IPS-20b (cell line): ENCODE data around the gene SLC30A7.

Experiments used
- H3K27ac ChIP-seq: one replicate; pipeline ENCODE4 v1.5.1; 2013; ENCODE audit warnings: low read length
- H3K27me3 ChIP-seq: 2 replicates; pipeline ENCODE4 v1.6.1; 2013; ENCODE audit warnings: mild to moderate bottlenecking, low read length, inconsistent platforms; ENCODE audit not compliant: insufficient read depth
- H3K36me3 ChIP-seq: 2 replicates; pipeline ENCODE4 v1.6.1; 2013; ENCODE audit warnings: low read depth, mild to moderate bottlenecking, inconsistent platforms, low read length, moderate library complexity; ENCODE audit not compliant: insufficient read depth
- H3K4me1 ChIP-seq: 2 replicates; pipeline ENCODE4 v1.6.1; 2013; ENCODE audit warnings: mild to moderate bottlenecking, control low read depth, inconsistent platforms, low read length, moderate library complexity; ENCODE audit not compliant: insufficient read depth
- H3K4me3 ChIP-seq: 2 replicates; pipeline ENCODE4 v1.5.1; 2013; ENCODE audit warnings: mild to moderate bottlenecking, low read length, inconsistent platforms
- H3K9ac ChIP-seq: 2 replicates; pipeline ENCODE4 v1.6.1; 2013; ENCODE audit warnings: low read depth, mild to moderate bottlenecking, inconsistent platforms, low read length, moderate library complexity
- H3K9me3 ChIP-seq: 2 replicates; pipeline ENCODE4 v1.6.1; 2013; ENCODE audit warnings: mild to moderate bottlenecking, low read depth, low read length, inconsistent platforms; ENCODE audit not compliant: insufficient read depth

SLC30A7 gene

DNA sequence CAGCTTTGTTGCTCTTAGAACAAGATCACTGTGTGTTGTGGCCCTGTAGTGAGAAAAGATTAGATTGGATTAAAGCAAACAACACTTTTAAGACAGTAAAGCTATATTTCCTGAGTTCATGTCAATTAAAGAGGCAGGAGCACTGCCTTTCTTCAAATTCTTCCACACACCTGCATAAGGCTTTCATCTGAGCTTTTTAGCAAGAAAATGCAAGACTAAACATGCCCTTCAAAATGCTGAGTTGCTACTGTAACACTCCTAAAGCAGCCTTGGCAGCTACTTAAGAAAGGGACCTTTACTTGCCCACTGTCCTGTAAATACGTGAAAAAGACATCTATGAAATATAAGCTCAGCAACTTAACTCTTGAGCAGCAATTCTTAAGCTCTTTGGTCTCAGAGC is 117.9 kb downstream of the SLC30A7 start:
- H3K9ac ChIP-seq: no peak overlapping the region
- no peaks in the 10 kb centered on the region for H3K9me3 ChIP-seq
- no peak overlapping the region for H3K4me3 ChIP-seq
- peaks cover 50% of the 10 kb centered on the region; the same call in 1 of the 2 replicates for H3K36me3 ChIP-seq
- H3K27me3 ChIP-seq: no peaks in the 10 kb centered on the region
- peaks cover 3% of the 10 kb centered on the region; the same call in 1 of the 2 replicates for H3K4me1 ChIP-seq
- no peak overlapping the region for H3K27ac ChIP-seq

GRCh38 chr1:101017448-101017847 is 121.6 kb downstream of the SLC30A7 start:
- no peaks in the 10 kb centered on the region for H3K27me3 ChIP-seq
- no peaks in the 10 kb centered on the region for H3K9me3 ChIP-seq
- H3K4me1 ChIP-seq: peaks cover 3% of the 10 kb centered on the region; the same call in 1 of the 2 replicates
- H3K4me3 ChIP-seq: peak overlapping the region; percentile 20; the same call in 1 of the 2 replicates
- no peak overlapping the region for H3K27ac ChIP-seq
- H3K36me3 ChIP-seq: peaks cover 65% of the 10 kb centered on the region
- peak overlapping the region; percentile 35; the same call in 1 of the 2 replicates for H3K9ac ChIP-seq

DNA sequence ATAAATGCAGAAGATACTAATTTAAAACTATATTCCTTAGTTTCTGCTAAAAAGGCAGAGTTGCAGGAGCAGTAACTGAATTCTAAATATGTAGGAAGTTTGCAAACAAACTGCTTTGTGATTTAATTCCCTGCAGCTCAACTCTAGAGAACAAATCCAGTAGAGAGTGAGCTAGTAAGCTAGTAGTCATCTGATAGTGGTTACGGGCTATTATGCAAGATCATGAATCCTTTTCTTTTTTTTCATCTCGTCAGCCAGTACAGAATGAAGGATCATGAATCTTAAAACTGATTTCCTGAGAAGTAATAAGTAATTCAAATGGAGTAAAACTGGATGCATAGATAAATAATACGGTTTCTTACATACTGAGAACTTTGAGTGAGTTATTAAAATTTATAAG is 126.4 kb downstream of the SLC30A7 start:
- H3K27ac ChIP-seq: no peak overlapping the region
- H3K4me3 ChIP-seq: no peak overlapping the region
- no peaks in the 10 kb centered on the region for H3K27me3 ChIP-seq
- peaks cover 44% of the 10 kb centered on the region for H3K36me3 ChIP-seq
- H3K9me3 ChIP-seq: no peaks in the 10 kb centered on the region
- H3K4me1 ChIP-seq: peaks cover 9% of the 10 kb centered on the region; the same call in 1 of the 2 replicates
- H3K9ac ChIP-seq: no peak overlapping the region; the same call in 1 of the 2 replicates

DNA sequence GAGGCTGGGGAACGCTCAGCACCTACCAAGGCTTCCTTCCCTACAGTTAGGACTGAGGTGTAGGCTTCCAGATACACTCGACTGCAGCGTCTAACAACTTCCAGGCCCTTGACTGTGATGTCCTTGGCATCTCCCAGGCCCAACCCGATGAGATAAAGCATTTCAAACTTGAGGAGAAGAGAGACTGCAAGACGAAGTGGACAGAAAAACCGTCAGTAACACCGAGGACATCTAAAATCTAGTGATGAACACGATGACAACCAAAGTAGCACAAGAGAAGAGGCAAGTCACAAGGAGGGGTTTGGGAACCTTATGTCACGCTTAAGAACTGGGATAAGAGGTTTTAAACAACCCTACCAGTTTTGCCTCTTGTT is 129.4 kb downstream of the SLC30A7 start:
- Histone ChIP-seq H3K27me3 (no peaks in the 10 kb centered on the region), H3K9ac (peak overlapping the region; percentile 88), H3K4me3 (peak overlapping the region; percentile 76), H3K9me3 (no peaks in the 10 kb centered on the region), H3K4me1 (peaks cover 6% of the 10 kb centered on the region; the same call in 1 of the 2 replicates), H3K36me3 (peaks cover 42% of the 10 kb centered on the region), H3K27ac (peak overlapping the region; percentile 19)

DNA sequence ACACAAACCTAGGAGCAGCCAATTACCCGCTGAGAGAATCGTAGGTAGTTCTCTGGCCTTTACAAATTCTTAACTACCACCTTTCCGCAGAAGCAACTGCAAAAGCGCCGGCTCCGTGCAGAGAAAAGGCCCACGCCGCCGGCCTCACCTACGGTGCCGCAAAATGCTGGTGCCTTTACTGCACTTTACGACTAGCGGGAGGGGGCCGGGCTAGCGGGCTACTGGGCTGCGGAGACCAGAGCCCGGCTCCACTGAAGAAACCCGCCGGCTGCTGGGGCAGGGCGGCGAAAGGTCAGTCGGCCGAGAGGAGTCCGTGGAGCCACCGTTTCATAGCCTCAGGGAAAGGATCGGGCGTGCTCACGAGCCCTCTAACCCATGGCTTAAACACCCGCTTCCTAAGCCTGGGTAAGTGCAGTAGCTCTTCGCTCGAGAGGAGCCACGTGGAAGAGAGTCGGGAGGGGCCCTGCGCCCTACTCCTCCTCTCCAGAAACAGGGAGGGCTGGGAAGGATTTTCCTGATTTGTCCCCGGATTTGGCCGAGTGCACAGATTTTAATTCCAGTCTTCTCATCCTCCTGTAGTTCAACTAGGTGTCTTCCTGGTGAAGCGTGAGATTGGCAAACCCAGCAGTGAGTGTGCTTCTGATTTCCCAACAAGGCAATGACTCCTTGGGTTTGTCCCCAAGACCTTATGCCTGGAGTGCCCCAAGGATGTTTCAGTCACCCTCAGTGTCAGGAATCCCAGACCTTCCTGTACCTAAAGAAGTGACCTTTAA is 130.0 kb downstream of the SLC30A7 start, which contains the start of gene DPH5:
Gene DPH5, minus strand, starts transcription at position 128 of the 773 bp plus-strand sequence. CDS start 341 bp downstream, outside the sequence.
- H3K4me1 ChIP-seq: peaks cover 6% of the 10 kb centered on the region; the same call in 1 of the 2 replicates
- peaks cover 37% of the 10 kb centered on the region for H3K36me3 ChIP-seq
- H3K27me3 ChIP-seq: no peaks in the 10 kb centered on the region
- peak within 1 kb of the TSS; percentile 76 for H3K4me3 ChIP-seq
- peak within 1 kb of the TSS; percentile 50 for H3K27ac ChIP-seq
- H3K9ac ChIP-seq: peak within 1 kb of the TSS; percentile 88
- no peaks in the 10 kb centered on the region for H3K9me3 ChIP-seq

DNA sequence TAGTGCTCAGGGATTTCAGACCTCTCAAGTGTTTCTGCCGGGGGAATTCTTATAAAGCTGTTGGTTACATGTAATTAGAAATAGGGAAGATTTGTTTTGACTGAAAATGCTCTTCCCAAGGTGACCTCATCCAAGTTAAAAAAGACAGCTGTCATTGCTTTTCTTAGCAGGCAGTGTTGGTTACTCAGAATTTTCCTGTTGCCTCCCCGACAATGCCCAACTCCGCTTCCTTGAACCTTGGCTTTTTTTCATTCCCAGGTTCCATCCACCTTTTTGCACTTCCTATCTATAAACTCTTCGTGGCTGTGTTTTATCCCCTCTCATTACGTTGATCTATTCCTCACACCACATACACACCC is 130.5 kb downstream of the SLC30A7 start:
- H3K27me3 ChIP-seq: no peaks in the 10 kb centered on the region
- peaks cover 32% of the 10 kb centered on the region for H3K36me3 ChIP-seq
- peak overlapping the region; percentile 50 for H3K27ac ChIP-seq
- peak overlapping the region; percentile 88 for H3K9ac ChIP-seq
- H3K4me1 ChIP-seq: peaks cover 6% of the 10 kb centered on the region; the same call in 1 of the 2 replicates
- no peaks in the 10 kb centered on the region for H3K9me3 ChIP-seq
- peak overlapping the region; percentile 76 for H3K4me3 ChIP-seq

GRCh38 chr1:101027194-101027772 is 131.4 kb downstream of the SLC30A7 start:
- H3K27ac ChIP-seq: no peak overlapping the region
- H3K9ac ChIP-seq: peak overlapping the region; percentile 88; the same call in 1 of the 2 replicates
- H3K4me3 ChIP-seq: peak overlapping the region; percentile 76
- peaks cover 25% of the 10 kb centered on the region; the same call in 1 of the 2 replicates for H3K36me3 ChIP-seq
- peaks cover 6% of the 10 kb centered on the region; the same call in 1 of the 2 replicates for H3K4me1 ChIP-seq
- H3K27me3 ChIP-seq: no peaks in the 10 kb centered on the region
- H3K9me3 ChIP-seq: no peaks in the 10 kb centered on the region

GRCh38 chr1:101028466-101028865 is 132.6 kb downstream of the SLC30A7 start:
- Histone ChIP-seq H3K4me1 (peaks cover 6% of the 10 kb centered on the region; the same call in 1 of the 2 replicates), H3K27me3 (no peaks in the 10 kb centered on the region), H3K9me3 (no peaks in the 10 kb centered on the region), H3K4me3 (no peak overlapping the region), H3K27ac (no peak overlapping the region), H3K36me3 (peaks cover 17% of the 10 kb centered on the region; the same call in 1 of the 2 replicates), H3K9ac (no peak overlapping the region)

DNA sequence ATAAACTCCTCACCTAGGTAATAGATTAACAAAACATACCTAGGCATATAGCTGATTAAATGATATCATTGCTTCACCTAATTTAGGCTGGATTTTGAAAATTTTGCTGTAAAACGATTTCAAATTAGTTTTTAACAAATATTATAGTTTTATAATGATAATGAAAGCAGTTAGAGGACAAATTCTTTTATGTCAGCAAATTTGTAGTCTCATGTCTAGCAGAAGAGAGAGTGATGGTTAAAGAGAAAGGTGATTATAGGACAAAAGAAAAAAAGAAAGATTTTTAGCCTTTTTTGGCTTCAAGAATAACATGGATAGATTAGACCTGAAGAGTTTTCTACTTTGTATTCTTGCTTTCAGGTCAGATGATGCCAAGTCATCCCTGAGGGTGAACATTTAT is 133.3 kb downstream of the SLC30A7 start:
- Histone ChIP-seq H3K4me3 (no peak overlapping the region), H3K4me1 (peaks cover 6% of the 10 kb centered on the region; the same call in 1 of the 2 replicates), H3K27ac (no peak overlapping the region), H3K36me3 (peaks cover 10% of the 10 kb centered on the region; the same call in 1 of the 2 replicates), H3K9me3 (no peaks in the 10 kb centered on the region), H3K9ac (no peak overlapping the region), H3K27me3 (no peaks in the 10 kb centered on the region)

DNA sequence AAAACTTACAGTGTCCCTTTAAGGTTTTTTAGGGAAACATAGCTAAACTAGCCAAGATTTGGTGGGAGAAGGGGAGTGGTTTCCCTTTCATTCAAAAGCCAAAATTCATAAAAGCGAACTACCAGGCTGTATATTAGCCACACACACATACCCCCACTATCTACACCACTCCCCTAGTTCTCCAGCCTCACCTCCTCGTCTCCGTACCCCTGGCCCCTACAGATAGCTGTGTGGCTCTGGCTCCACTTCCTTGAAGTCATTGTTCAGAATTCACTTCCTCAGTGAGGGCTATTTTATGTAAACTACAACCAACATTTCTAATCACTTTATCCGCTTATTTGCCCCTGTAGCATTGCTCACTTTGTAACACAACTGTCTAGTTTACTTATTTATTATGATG is 135.0 kb downstream of the SLC30A7 start:
- Histone ChIP-seq H3K27ac (no peak overlapping the region), H3K36me3 (peaks cover 9% of the 10 kb centered on the region; the same call in 1 of the 2 replicates), H3K4me1 (no peaks in the 10 kb centered on the region; the same call in 1 of the 2 replicates), H3K9ac (no peak overlapping the region), H3K4me3 (no peak overlapping the region), H3K27me3 (no peaks in the 10 kb centered on the region), H3K9me3 (no peaks in the 10 kb centered on the region)
